ENCODE results near the gene PECR. TPM values are rescaled to one million over a fixed set of nuclear protein-coding genes. Genes with fewer than 3 reads are reported as not detected.
A peak's percentile ranks its signal among the peaks of the same experiment; 100 is the strongest.

The PECR gene
- total and polyA plus RNA-seq, 10 of the 15 experiments (the other 5 are each of a cell fraction or from before 2014, with no cell fraction given): 7.6 to 37.4 (median 25.7) TPM

DNA sequence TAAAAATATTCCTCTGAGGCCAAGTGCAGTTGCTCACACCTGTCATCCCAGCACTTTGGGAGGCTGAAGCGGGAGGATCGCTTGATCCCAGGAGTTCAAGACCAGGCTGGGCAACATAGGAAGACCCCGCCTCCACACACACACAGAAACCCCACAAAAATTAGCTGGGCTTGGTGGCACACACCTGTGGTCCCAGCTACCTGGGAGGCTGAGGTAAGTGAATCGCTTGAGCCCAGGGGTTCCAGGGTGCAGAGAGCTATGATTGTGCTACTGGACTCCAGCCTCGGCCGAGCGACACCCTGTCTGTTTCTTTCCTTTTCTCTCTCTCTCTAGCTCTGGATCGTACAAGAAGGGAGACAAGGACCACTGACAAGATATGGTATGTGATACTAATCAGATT is 25.7 kb upstream of the PECR start (continued):
- TF ChIP-seq, protein P1, sequence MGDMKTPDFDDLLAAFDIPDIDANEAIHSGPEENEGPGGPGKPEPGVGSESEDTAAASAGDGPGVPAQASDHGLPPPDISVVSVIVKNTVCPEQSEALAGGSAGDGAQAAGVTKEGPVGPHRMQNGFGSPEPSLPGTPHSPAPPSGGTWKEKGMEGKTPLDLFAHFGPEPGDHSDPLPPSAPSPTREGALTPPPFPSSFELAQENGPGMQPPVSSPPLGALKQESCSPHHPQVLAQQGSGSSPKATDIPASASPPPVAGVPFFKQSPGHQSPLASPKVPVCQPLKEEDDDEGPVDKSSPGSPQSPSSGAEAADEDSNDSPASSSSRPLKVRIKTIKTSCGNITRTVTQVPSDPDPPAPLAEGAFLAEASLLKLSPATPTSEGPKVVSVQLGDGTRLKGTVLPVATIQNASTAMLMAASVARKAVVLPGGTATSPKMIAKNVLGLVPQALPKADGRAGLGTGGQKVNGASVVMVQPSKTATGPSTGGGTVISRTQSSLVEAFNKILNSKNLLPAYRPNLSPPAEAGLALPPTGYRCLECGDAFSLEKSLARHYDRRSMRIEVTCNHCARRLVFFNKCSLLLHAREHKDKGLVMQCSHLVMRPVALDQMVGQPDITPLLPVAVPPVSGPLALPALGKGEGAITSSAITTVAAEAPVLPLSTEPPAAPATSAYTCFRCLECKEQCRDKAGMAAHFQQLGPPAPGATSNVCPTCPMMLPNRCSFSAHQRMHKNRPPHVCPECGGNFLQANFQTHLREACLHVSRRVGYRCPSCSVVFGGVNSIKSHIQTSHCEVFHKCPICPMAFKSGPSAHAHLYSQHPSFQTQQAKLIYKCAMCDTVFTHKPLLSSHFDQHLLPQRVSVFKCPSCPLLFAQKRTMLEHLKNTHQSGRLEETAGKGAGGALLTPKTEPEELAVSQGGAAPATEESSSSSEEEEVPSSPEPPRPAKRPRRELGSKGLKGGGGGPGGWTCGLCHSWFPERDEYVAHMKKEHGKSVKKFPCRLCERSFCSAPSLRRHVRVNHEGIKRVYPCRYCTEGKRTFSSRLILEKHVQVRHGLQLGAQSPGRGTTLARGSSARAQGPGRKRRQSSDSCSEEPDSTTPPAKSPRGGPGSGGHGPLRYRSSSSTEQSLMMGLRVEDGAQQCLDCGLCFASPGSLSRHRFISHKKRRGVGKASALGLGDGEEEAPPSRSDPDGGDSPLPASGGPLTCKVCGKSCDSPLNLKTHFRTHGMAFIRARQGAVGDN (IDR thresholded peaks at IDR 0.05): no peak
- TF ChIP-seq, protein P2, sequence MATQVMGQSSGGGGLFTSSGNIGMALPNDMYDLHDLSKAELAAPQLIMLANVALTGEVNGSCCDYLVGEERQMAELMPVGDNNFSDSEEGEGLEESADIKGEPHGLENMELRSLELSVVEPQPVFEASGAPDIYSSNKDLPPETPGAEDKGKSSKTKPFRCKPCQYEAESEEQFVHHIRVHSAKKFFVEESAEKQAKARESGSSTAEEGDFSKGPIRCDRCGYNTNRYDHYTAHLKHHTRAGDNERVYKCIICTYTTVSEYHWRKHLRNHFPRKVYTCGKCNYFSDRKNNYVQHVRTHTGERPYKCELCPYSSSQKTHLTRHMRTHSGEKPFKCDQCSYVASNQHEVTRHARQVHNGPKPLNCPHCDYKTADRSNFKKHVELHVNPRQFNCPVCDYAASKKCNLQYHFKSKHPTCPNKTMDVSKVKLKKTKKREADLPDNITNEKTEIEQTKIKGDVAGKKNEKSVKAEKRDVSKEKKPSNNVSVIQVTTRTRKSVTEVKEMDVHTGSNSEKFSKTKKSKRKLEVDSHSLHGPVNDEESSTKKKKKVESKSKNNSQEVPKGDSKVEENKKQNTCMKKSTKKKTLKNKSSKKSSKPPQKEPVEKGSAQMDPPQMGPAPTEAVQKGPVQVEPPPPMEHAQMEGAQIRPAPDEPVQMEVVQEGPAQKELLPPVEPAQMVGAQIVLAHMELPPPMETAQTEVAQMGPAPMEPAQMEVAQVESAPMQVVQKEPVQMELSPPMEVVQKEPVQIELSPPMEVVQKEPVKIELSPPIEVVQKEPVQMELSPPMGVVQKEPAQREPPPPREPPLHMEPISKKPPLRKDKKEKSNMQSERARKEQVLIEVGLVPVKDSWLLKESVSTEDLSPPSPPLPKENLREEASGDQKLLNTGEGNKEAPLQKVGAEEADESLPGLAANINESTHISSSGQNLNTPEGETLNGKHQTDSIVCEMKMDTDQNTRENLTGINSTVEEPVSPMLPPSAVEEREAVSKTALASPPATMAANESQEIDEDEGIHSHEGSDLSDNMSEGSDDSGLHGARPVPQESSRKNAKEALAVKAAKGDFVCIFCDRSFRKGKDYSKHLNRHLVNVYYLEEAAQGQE (IDR thresholded peaks at IDR 0.05; ENCODE audit: low read depth, low read length): no peak
- TF ChIP-seq SMAD5 (IDR thresholded peaks at IDR 0.05; ENCODE audit: low read depth) (no peak), RUNX3 (IDR thresholded peaks at IDR 0.05; ENCODE audit: low read length) (no peak)

DNA sequence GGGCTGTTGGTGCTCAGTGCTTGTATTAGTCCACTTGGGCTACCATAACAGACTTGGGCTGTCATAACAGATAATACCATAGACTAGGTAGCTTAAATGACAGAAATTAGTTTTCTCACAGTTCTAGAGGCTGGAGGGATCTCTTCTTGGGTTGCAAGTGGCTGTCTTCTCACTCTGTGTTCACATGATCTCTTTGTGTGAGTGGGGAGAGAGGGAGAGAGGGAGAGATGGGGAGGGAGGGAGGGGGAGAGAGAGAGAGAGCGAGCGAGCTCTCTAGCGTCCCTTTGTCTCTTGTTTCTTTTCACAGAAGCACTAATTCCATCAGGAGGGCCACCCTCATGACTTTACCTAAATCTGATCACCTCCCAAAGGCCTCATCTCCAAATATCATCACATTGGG is 23.1 kb upstream of the PECR start:
- no peak overlapping the region for H3K4me3 ChIP-seq
- H4K20me1 ChIP-seq (ENCODE audit: control insufficient read depth, insufficient read depth): no peaks in the 10 kb centered on the region
- no TSS peak for BruUV-seq (replicated peaks)
- H3K4me2 ChIP-seq (ENCODE audit: control insufficient read depth, insufficient read depth): no peak overlapping the region
- in situ Hi-C loops (cut with MboI) (no loop called here), intact Hi-C loops (cut with micrococcal nuclease; ENCODE audit: unreplicated experiment) (no loop called here)
- no peaks in the 10 kb centered on the region for H3K9me3 ChIP-seq (replicated peaks; ENCODE audit: control insufficient read depth, insufficient read depth, low read length)
- ChIA-PET POLR2A (interaction anchor here (0.8 to 1.5 kb wide), 4 partner anchors 10 to 19 kb away, joined by 3 to 5 read pairs (median 3); no protein-coding TSS in a partner anchor), SMC1A (ENCODE audit: uncharacterized antibody, unreplicated experiment) (interaction anchor here (0.8 to 3.3 kb wide), 6 partner anchors 12 to 154 kb away, joined by 4 to 18 read pairs (median 6); partner anchors contain the start of genes PECR and TMEM169), RAD21 (ENCODE audit: unreplicated experiment) (interaction anchor here (2.1 kb wide), 1 partner anchor 71 kb away, joined by 5 read pairs; no protein-coding TSS in a partner anchor), CTCF (interaction anchor here (0.8 to 2.3 kb wide), 3 partner anchors 9 to 67 kb away, joined by 3 to 12 read pairs (median 3); no protein-coding TSS in a partner anchor)
- H3K27ac ChIP-seq (ENCODE audit: control insufficient read depth, insufficient read depth): no peak overlapping the region
- no peak overlapping the region for H3K9ac ChIP-seq (ENCODE audit: control insufficient read depth, insufficient read depth, low read length)
- no peaks in the 10 kb centered on the region for H3K36me3 ChIP-seq (ENCODE audit: control insufficient read depth in 2 of 2, insufficient read depth in 2 of 2, low read length in 1 of 2)
- H3K27me3 ChIP-seq (replicated peaks in 1 of 2; ENCODE audit: control insufficient read depth in 2 of 2, insufficient read depth in 2 of 2, low read length in 1 of 2): no peaks in the 10 kb centered on the region
- peaks cover 6% of the 10 kb centered on the region for H3K79me2 ChIP-seq (ENCODE audit: control insufficient read depth, insufficient read depth, low read length)
- DNase-seq (ENCODE audit: low read depth, low spot score) (no peak), ATAC-seq (no peak), FAIRE-seq (no peak)
- H3K4me1 ChIP-seq (ENCODE audit: control insufficient read depth, insufficient read depth, low read length): no peaks in the 10 kb centered on the region
- WGBS (ENCODE audit: insufficient coverage, insufficient replicate concordance, low lambda C conversion rate, missing lambda C conversion rate): 92% methylated on average over 2 of the region's 3 CpGs
- H2AFZ ChIP-seq (ENCODE audit: control insufficient read depth, low read depth, low read length): peak overlapping the region; percentile 41
- no peak for TF ChIP-seq SUPT20H (IDR thresholded peaks at IDR 0.05; ENCODE audit: borderline replicate concordance, control insufficient read depth, low read depth, low read length)
- TF ChIP-seq SMC3 (IDR thresholded peaks at IDR 0.05; ENCODE audit: borderline replicate concordance, low read length): no peak
- TF ChIP-seq POU2F2 (IDR thresholded peaks at IDR 0.05; ENCODE audit: borderline replicate concordance, low read depth, low read length): no peak
- TF ChIP-seq, protein P3, sequence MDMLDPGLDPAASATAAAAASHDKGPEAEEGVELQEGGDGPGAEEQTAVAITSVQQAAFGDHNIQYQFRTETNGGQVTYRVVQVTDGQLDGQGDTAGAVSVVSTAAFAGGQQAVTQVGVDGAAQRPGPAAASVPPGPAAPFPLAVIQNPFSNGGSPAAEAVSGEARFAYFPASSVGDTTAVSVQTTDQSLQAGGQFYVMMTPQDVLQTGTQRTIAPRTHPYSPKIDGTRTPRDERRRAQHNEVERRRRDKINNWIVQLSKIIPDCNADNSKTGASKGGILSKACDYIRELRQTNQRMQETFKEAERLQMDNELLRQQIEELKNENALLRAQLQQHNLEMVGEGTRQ (IDR thresholded peaks at IDR 0.05; ENCODE audit: borderline replicate concordance, low read depth, low read length): no peak
- TF ChIP-seq KLF5 (IDR thresholded peaks at IDR 0.05; ENCODE audit: partially characterized antibody): no peak

Measured in GM12878 (cell line).